GM12878 (cell line): ENCODE measurements around the gene PLBD1.

Experiments
- BRCA1 ChIP-seq: IDR thresholded peaks from 2 replicates; pipeline ENCODE4 v1.6.1; 2011; ENCODE audit warnings: low read depth, low read length, improper control_type of control experiment
- CTCF ChIP-seq, 3 experiments: IDR thresholded peaks in 2 of 3; conservative IDR thresholded peaks in 1 of 3; 2 replicates each; pipeline ENCODE4 v1.5.1; 2011; ENCODE audit warnings: low read depth in 3 of 3, low read length in 3 of 3, mild to moderate bottlenecking in 3 of 3, control low read depth in 2 of 3, moderate library complexity in 2 of 3, inconsistent platforms in 1 of 3, mixed read lengths in 1 of 3; ENCODE audit not compliant: control insufficient read depth in 2 of 3, insufficient read depth in 1 of 3; ENCODE audit errors: extremely low read depth in 1 of 3
- EED ChIP-seq: sonication (generic); IDR thresholded peaks from 2 replicates; pipeline ENCODE4 v1.6.1; 2016; ENCODE audit warnings: antibody characterized with exemption, low read depth
- NFYB ChIP-seq: IDR thresholded peaks from 2 replicates; pipeline ENCODE4 v1.6.1; 2011; ENCODE audit warnings: low read depth, mild to moderate bottlenecking, low read length, improper control_type of control experiment, moderate library complexity; ENCODE audit not compliant: insufficient read depth
- POLR2AphosphoS2 ChIP-seq: IDR thresholded peaks from 2 replicates; pipeline ENCODE4 v1.6.1; 2011; ENCODE audit warnings: low read depth, mild to moderate bottlenecking, low read length, improper control_type of control experiment, moderate library complexity
- RAD51 ChIP-seq: fragments of 450-650 bp; IDR thresholded peaks from 2 replicates; pipeline ENCODE4 v1.6.1; 2016; ENCODE audit warnings: moderate library complexity, mild to moderate bottlenecking, inconsistent platforms
- YY1 ChIP-seq: IDR thresholded peaks from 2 replicates; pipeline ENCODE4 v1.6.1; 2011; ENCODE audit warnings: low read depth, mild to moderate bottlenecking, low read length

- TF ChIP-seq CTCF (IDR thresholded peaks at IDR 0.05 in 2 of 3, conservative IDR thresholded peaks at IDR 0.05 in 1 of 3; ENCODE audit: control insufficient read depth in 2 of 3, extremely low read depth in 1 of 3, insufficient read depth in 1 of 3, low read depth in 3 of 3, low read length in 3 of 3) (no peak), NFYB (no peak), EED (no peak), YY1 (no peak), BRCA1 (no peak), POLR2AphosphoS2 (no peak), RAD51 (no peak)
Measured at GRCh38 chr12:14479004-14479403, 88.7 kb downstream of the PLBD1 start.
